Measurements from ENCODE around the gene FGFBP1.

The FGFBP1 gene

DNA sequence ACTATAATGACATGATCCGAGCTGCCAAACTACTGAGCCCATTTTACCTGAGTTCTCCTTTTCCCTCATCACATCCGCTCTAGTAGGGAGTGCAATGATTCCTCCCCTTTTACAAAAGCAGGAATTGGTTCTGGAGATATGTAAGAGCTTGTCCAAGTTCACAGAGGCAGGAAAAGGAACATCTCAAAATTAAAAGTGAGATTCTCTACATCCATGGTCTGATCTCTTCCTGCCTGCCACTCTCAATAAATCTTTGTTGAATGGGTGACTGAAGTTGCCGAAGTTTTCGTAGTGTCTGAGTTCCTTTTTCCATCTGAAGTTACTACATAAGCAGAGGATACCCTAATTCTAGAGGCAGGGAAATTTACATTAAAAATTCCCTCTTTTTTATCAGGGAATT, at the start of gene FGFBP1:
Gene FGFBP1, minus strand, starts transcription at position 101 of the 400 bp plus-strand sequence. CDS start 2,108 bp downstream, outside the sequence.
- no peak for DNase-seq

- no peak for DNase-seq
These were observed 49.7 kb upstream of the FGFBP1 start for GRCh38 chr4:15988222-15988621.

DNA sequence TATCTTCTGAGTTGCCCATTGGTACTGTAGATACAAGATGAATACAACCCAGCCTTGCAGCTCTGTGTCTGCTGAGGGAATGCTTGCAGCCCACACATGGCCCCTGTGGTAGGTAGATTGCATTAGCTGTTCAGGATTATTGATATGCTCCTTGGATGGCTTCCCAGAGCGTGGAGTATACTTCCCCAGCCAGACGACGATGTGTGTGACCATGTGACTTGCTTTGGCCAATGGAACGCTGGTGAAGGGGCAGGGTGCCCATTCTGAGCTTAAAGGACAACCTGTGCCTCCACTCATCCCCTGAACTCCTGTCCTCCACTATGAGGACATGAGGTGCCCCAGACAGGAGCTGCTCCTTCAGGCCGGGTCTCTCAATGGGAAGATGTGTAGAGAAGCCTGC, 48.4 kb upstream of the FGFBP1 start:
- no peak for DNase-seq

GRCh38 chr4:15983610-15984009, 45.1 kb upstream of the FGFBP1 start:
- no peak for DNase-seq

DNA sequence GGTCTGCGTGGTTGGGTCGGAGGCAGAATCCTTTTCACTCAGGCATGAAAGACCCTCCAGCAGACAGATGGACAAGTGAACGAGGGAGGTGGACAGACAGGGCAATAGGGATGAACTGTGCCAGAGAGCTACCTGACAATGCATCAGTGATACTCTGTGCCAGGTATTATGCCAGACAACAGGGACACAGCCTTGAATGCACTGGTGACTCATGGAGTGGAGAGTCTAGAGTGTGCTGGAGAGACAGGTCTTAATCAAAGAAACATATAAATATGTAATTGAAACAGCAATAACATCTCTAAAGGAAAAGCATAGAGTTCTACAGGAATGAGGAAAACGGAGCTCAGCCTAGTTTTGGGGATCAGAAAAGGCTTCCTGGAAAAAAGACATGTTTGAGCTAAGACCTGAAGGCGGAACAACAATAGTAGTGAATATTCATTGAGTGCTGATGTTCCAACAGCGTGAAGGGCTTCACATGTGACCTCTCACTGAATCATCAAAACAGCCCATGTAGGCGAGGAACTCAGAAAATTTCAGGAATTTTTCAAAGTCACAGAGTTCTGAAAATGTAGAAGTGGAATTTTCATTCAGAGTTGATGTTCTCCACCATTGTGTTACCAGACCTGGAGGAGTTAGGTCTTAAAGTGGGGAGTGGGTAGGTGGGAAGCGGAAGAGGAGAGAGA, 44.4 kb upstream of the FGFBP1 start:
- DNase-seq: no peak

DNA sequence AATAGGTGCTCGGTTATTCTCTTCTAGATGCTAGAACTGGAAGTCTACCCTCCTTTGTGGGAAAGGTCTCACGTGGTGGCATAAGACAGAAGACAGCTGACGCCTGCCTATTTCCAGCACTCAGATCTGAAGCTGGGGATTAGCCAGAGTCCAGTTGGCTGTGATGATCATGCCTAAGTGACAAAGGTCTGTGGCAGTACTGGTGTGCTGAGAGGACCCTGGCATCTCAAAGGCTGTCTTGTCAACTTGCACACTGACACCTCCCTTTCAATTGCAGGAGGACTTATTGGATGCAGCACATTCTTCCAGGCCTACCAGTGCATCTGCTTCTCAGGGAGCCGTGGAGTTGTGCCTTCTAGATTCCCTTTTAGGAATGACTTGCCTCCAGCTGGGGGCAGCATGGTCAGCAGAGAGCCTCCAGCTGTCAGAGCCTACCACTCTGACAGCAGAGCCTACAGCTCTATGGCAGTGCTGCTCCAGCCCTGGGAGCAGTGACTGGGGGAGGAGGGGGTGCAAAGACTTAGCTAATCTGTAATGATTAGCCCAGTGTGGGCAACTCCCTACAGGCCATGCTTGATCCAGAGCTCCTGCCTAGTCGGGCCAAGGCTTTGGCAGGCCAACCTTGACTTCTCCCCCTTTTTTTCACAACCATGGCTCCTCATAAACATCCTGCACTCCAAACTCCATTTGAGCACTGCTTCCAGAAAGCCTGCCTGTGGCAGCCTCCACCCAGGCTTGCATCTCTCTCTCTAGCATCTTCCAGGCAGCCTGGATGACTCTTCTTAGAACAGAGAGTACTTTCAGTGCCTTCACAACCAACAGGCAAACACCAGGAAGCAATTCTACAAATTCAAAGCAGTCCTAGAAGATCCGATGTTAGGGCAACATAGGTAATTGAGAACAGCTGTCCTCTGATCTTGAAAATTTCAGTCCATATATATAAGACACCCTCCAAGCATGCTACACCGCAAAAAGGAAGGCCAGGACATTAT, 38.2 kb upstream of the FGFBP1 start:
- DNase-seq: no peak

- no peak for DNase-seq
These were observed 32.7 kb upstream of the FGFBP1 start for GRCh38 chr4:15971068-15971801.

- no peak for DNase-seq
These were observed 30.2 kb upstream of the FGFBP1 start for GRCh38 chr4:15968551-15969300.

GRCh38 chr4:15965325-15965724, 26.8 kb upstream of the FGFBP1 start:
- no peak for DNase-seq

DNA sequence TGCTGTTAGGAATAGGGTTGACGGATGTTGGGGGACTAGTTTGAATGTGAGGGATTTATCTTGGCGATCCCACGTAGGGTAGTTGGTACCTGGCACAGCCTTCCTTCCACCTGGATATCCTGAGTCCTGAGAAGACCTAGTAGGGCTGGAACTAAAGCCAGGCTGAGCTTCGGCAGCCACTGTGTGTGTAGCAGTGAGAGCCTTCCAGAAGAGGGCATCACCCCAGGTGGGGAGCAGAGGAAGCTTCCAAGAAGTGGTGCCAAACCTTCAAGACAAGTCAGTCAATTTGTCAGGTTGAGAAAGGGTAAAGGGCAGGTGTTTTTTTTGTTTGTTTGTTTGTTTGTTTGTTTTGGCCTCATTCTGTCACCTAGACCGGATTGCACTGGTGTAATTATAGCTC, 25.6 kb upstream of the FGFBP1 start:
- DNase-seq: no peak

GRCh38 chr4:15963576-15963975, 25.0 kb upstream of the FGFBP1 start:
- no peak for DNase-seq

- peak; percentile 3 to 21 for DNase-seq
These were observed 24.5 kb upstream of the FGFBP1 start, which contains the start of gene FGFBP2 for GRCh38 chr4:15963001-15963451. Gene FGFBP2, minus strand, starts transcription at chr4:15963175. Its CDS starts 46 bp downstream, at chr4:15963129.

- DNase-seq: no peak
These were observed 23.4 kb upstream of the FGFBP1 start for GRCh38 chr4:15961781-15962510.

GRCh38 chr4:15958562-15958961, 20.0 kb upstream of the FGFBP1 start:
- no peak for DNase-seq

DNA sequence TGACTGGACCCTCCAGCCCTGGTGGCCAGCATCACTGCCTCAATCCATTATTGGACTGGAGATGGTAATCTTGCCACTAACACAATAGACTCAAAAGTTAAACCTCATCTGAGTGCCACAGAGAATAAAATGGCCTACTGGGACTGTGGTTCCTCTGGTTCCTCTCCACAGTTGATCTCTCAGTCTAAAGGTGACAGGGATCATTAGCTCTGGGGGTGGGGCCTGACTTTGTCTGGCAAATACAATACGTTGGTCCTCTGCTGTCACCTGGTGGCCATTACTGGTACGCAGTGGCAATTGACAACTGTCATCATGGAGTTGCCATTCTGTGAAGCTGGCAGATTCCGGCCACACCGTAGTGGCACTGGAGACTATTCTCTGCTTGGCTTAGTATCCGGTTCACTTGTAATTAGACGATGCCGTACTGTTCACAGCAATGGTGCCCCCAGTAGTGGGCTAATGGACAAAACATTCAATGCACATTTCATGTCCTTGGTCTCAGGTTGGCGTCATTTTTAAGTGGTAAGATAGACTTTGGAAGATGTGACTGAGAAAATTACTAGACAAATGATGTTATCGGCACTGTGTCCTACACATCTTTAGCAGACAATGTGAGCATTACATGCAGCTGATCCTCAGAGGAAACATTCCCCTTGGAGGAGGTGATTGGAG, 17.8 kb upstream of the FGFBP1 start:
- peak; percentile 4 to 67 for DNase-seq

GRCh38 chr4:15955670-15956069, 17.1 kb upstream of the FGFBP1 start:
- DNase-seq: no peak

DNA sequence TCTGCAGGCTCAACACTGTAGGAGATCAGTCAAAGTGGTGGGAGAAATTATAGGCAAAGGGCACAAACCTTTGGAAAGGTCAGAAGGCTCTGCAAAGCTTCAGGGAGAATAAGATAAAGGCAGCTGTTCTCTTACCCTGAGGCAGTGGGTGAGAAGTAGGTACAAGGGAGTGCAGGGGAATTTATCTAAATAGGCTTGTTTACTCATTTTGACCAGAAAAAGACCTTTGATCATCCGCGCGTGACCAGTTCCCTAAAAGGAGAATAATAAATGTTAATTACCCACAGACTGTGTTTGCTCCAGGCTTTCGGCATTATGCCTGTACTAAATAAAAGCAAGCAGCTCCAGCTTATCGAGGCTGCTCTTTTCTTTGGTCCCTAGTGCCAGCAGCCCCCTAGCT, 15.1 kb upstream of the FGFBP1 start:
- DNase-seq: no peak

GRCh38 chr4:15951781-15952180, 13.2 kb upstream of the FGFBP1 start:
- DNase-seq: no peak

- no peak for DNase-seq
These were observed 10.3 kb upstream of the FGFBP1 start for GRCh38 chr4:15948826-15949225.

DNA sequence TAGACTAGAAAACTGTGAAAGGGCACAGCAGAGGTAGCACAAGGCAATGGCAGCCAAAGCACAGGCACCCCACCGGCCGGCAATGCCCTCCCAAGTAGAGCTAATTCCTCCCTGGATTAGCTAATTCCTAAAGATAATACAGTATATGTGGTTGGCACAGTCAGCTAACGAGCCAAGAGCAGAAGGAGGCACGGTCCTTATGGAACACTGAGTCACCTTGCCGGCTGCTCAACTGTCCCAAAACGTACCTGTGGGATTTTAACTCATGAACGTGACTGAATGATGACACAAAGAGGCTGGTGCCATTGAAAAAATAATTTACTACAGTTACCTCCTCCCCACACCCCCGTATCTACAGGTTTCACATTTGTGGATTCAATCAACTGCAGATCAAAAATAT, 9.1 kb upstream of the FGFBP1 start:
- no peak for DNase-seq

- DNase-seq: no peak
These were observed 7.0 kb upstream of the FGFBP1 start for GRCh38 chr4:15945516-15945915.
